ENCODE data around the gene GBF1. TPM values are rescaled to one million over a fixed set of nuclear protein-coding genes. Genes with fewer than 3 reads are reported as not detected.
A peak's percentile ranks its signal among the peaks of the same experiment; 100 is the strongest.

GBF1 gene
- total RNA-seq, 1 experiment from 2014 or later: 50.6 TPM

GRCh38 chr10:102423372-102423968, 178.1 kb downstream of the GBF1 start:
- BruUV-seq (replicated peaks): TSS peak; percentile 78

DNA sequence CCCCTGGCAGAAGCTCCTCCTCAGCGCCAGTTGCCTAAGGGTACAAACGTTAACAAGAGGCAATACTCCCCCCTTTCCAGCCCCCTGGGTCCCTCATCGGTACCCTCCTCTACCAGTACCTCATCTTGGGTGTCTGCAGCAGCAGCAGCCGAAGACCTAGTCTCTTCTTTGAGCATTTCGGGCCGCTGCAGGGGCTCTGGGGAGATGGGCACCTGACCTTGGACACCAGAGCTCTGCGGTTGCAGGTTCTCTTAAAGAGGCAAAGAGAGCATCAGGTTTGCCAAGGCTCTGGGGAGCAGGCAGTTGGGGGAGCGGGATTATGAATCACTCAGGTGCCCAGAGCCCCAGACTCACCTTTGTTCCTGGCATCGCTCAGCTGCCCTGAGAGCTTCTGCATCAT, 178.8 kb downstream of the GBF1 start:
- CTCF ChIA-PET: interaction anchor here (0.6 to 8.6 kb wide), 10 partner anchors 11 to 1074 kb away, joined by 3 to 137 read pairs (median 4); partner anchors contain the start of gene NFKB2
- POLR2A ChIA-PET: interaction anchor here (0.7 to 6.1 kb wide), 6 partner anchors 9 to 78 kb away, joined by 3 to 119 read pairs (median 88); partner anchors contain the start of genes ACTR1A, C10orf95, CUEDC2 and NFKB2
- H3K4me3 Mint-ChIP-seq (ENCODE audit: unreplicated experiment): no peak overlapping the region
- no peaks in the 10 kb centered on the region for H3K27me3 Mint-ChIP-seq (ENCODE audit: insufficient read depth, unreplicated experiment)
- H3K36me3 Mint-ChIP-seq (ENCODE audit: insufficient read depth, unreplicated experiment): peaks cover 17% of the 10 kb centered on the region
- intact Hi-C loops (cut with micrococcal nuclease): loop anchor here (5.0 to 10.0 kb wide), 2 partner anchors 158 to 199 kb away; partner anchors contain the start of gene ELOVL3
- no TSS peak for BruUV-seq (replicated peaks)
- peaks cover 13% of the 10 kb centered on the region for H3K4me1 Mint-ChIP-seq (ENCODE audit: insufficient read depth, unreplicated experiment)
- no peak overlapping the region for H3K27ac Mint-ChIP-seq (ENCODE audit: low read depth, unreplicated experiment)
- H3K9me3 Mint-ChIP-seq (ENCODE audit: unreplicated experiment): no peaks in the 10 kb centered on the region
- no peak for DNase-seq (ENCODE audit: unreplicated experiment)
- TF ChIP-seq CTCF (IDR thresholded peaks at IDR 0.05; ENCODE audit: unreplicated experiment): no peak

More at GRCh38 chr10:102423372-102423968, 178.1 kb downstream of the GBF1 start:
- intact Hi-C loops (cut with micrococcal nuclease): loop anchor here (5.0 to 10.0 kb wide), 2 partner anchors 159 to 199 kb away; partner anchors contain the start of gene ELOVL3
- no peaks in the 10 kb centered on the region for H3K27me3 Mint-ChIP-seq (ENCODE audit: insufficient read depth, unreplicated experiment)
- TF ChIP-seq CTCF (IDR thresholded peaks at IDR 0.05; ENCODE audit: unreplicated experiment): no peak
- CTCF ChIA-PET: interaction anchor here (0.6 to 8.6 kb wide), 25 partner anchors 9 to 306 kb away, joined by 3 to 137 read pairs (median 4); partner anchors contain the start of genes C10orf95, CUEDC2 and NFKB2
- no peaks in the 10 kb centered on the region for H3K9me3 Mint-ChIP-seq (ENCODE audit: unreplicated experiment)
- H3K4me1 Mint-ChIP-seq (ENCODE audit: insufficient read depth, unreplicated experiment): peaks cover 15% of the 10 kb centered on the region
- peak overlapping the region; percentile 64 for H3K27ac Mint-ChIP-seq (ENCODE audit: low read depth, unreplicated experiment)
- H3K4me3 Mint-ChIP-seq (ENCODE audit: unreplicated experiment): peak overlapping the region; percentile 99
- no peak for DNase-seq (ENCODE audit: unreplicated experiment)
- H3K36me3 Mint-ChIP-seq (ENCODE audit: insufficient read depth, unreplicated experiment): peaks cover 17% of the 10 kb centered on the region
- POLR2A ChIA-PET: interaction anchor here (0.6 to 6.1 kb wide), 16 partner anchors 9 to 288 kb away, joined by 3 to 119 read pairs (median 4); partner anchors contain the start of genes ACTR1A, C10orf95, CUEDC2 and GBF1

- H3K36me3 Mint-ChIP-seq (ENCODE audit: insufficient read depth, unreplicated experiment): peaks cover 17% of the 10 kb centered on the region
- no peak for TF ChIP-seq CTCF (IDR thresholded peaks at IDR 0.05; ENCODE audit: unreplicated experiment)
- BruUV-seq (replicated peaks): no TSS peak
- H3K9me3 Mint-ChIP-seq (ENCODE audit: unreplicated experiment): no peaks in the 10 kb centered on the region
- CTCF ChIA-PET: interaction anchor here (0.6 to 8.6 kb wide), 6 partner anchors 12 to 195 kb away, joined by 4 to 137 read pairs (median 4); partner anchors contain the start of gene NFKB2
- POLR2A ChIA-PET: interaction anchor here (1.1 to 6.1 kb wide), 4 partner anchors 8 to 30 kb away, joined by 3 to 119 read pairs (median 50); partner anchors contain the start of genes C10orf95, CUEDC2 and NFKB2
- no peaks in the 10 kb centered on the region for H3K27me3 Mint-ChIP-seq (ENCODE audit: insufficient read depth, unreplicated experiment)
- intact Hi-C loops (cut with micrococcal nuclease): loop anchor here (5.0 to 10.0 kb wide), 2 partner anchors 157 to 200 kb away; partner anchors contain the start of gene ELOVL3
- peaks cover 10% of the 10 kb centered on the region for H3K4me1 Mint-ChIP-seq (ENCODE audit: insufficient read depth, unreplicated experiment)
- DNase-seq (ENCODE audit: unreplicated experiment): no peak
- H3K4me3 Mint-ChIP-seq (ENCODE audit: unreplicated experiment): no peak overlapping the region
- H3K27ac Mint-ChIP-seq (ENCODE audit: low read depth, unreplicated experiment): no peak overlapping the region
Observed at GRCh38 chr10:102424916-102425315, 179.6 kb downstream of the GBF1 start.

GRCh38 chr10:102425444-102425843, 180.1 kb downstream of the GBF1 start:
- Mint-ChIP-seq H3K4me3 (ENCODE audit: unreplicated experiment) (no peak overlapping the region), H3K4me1 (ENCODE audit: insufficient read depth, unreplicated experiment) (peaks cover 10% of the 10 kb centered on the region), H3K27me3 (ENCODE audit: insufficient read depth, unreplicated experiment) (no peaks in the 10 kb centered on the region), H3K27ac (ENCODE audit: low read depth, unreplicated experiment) (no peak overlapping the region), H3K9me3 (ENCODE audit: unreplicated experiment) (no peaks in the 10 kb centered on the region), H3K36me3 (ENCODE audit: insufficient read depth, unreplicated experiment) (peaks cover 17% of the 10 kb centered on the region)
- POLR2A ChIA-PET: interaction anchor here (1.1 to 1.8 kb wide), 2 partner anchors 25 to 26 kb away, joined by 3 to 4 read pairs; partner anchors contain the start of gene C10orf95
- intact Hi-C loops (cut with micrococcal nuclease): loop anchor here (10.0 kb wide), 1 partner anchor 201 kb away; the partner anchor contains the start of gene ELOVL3
- CTCF ChIA-PET: interaction anchor here (0.5 to 8.6 kb wide), 6 partner anchors 24 to 392 kb away, joined by 3 to 137 read pairs (median 6); partner anchors contain the start of gene NFKB2
- no peak for TF ChIP-seq CTCF (IDR thresholded peaks at IDR 0.05; ENCODE audit: unreplicated experiment)
- no TSS peak for BruUV-seq (replicated peaks)
- DNase-seq (ENCODE audit: unreplicated experiment): no peak
